Gastrocnemius medialis (tissue), 4 donors: ENCODE data around the gene G6PC3.

Experiments
- CTCF ChIP-seq, 5 experiments: fragments of 450-650 bp in 3 of 5; fragments of 200-600 bp in 2 of 5; sonication (generic) in 2 of 5; IDR thresholded peaks in 4 of 5; conservative IDR thresholded peaks in 1 of 5; 1 replicate in 4 of 5; 2 replicates in 1 of 5; pipeline ENCODE4 v1.5.1; 2016 to 2019; ENCODE audit warnings: antibody characterized with exemption in 5 of 5, mild to moderate bottlenecking in 3 of 5, moderate library complexity in 3 of 5
- POLR2A ChIP-seq, 2 donors: fragments of 450-650 bp; IDR thresholded peaks; one replicate each; pipeline ENCODE4 v1.6.1; 2017; ENCODE audit warnings: antibody characterized with exemption in 2 of 2, mild to moderate bottlenecking in 2 of 2, moderate library complexity in 2 of 2

GRCh38 chr17:44093231-44093900 lies 22.8 kb downstream of the G6PC3 start:
- TF ChIP-seq POLR2A (IDR thresholded peaks at IDR 0.05), result no peak
- TF ChIP-seq CTCF (IDR thresholded peaks at IDR 0.05 in 4 of 5, conservative IDR thresholded peaks at IDR 0.05 in 1 of 5), result no peak
